M059J (cell line): ENCODE results near the gene FCGBP. TPM values are rescaled to one million over a fixed set of nuclear protein-coding genes. Genes with fewer than 3 reads are reported as not detected.
A peak's percentile ranks its signal among the peaks of the same experiment; 100 is the strongest.

ENCODE experiments used
- DNase-seq: peaks from one replicate; pipeline ENCODE4 v3.0.0-alpha.2; 2012; ENCODE audit warnings: low read depth
- total RNA-seq: library from RNA; depleted of rRNA; stranded (reverse); fragments of >200 nt; shearing (Covaris generic); gene quantifications from 2 replicates; pipeline ENCODE4 v1.2.3, GENCODE V29; 2014

Gene FCGBP
- total RNA-seq, 1 experiment from 2014 or later = 0.15 TPM

- DNase-seq = peak; percentile 13
Measured at GRCh38 chr19:39946532-39946931, 12.1 kb upstream of the FCGBP start.

GRCh38 chr19:39943586-39943985, 9.2 kb upstream of the FCGBP start:
- no peak for DNase-seq

GRCh38 chr19:39942366-39942730, 7.9 kb upstream of the FCGBP start:
- DNase-seq = no peak

GRCh38 chr19:39941615-39942365, 7.4 kb upstream of the FCGBP start:
- DNase-seq = peak; percentile 41

GRCh38 chr19:39941151-39941550, 6.7 kb upstream of the FCGBP start:
- no peak for DNase-seq

- no peak for DNase-seq
Measured at GRCh38 chr19:39940221-39940833, 5.9 kb upstream of the FCGBP start.

- no peak for DNase-seq
Measured at GRCh38 chr19:39939556-39939955, 5.1 kb upstream of the FCGBP start.

- no peak for DNase-seq
Measured at GRCh38 chr19:39937787-39938186, 3.4 kb upstream of the FCGBP start.

GRCh38 chr19:39937094-39937720, 2.8 kb upstream of the FCGBP start:
- DNase-seq = no peak

- DNase-seq = no peak
Measured at GRCh38 chr19:39936622-39937021, 2.2 kb upstream of the FCGBP start.

GRCh38 chr19:39936020-39936419, 1.6 kb upstream of the FCGBP start:
- DNase-seq = no peak

GRCh38 chr19:39935364-39935661, 879 bp upstream of the FCGBP start:
- no peak for DNase-seq

GRCh38 chr19:39929750-39930149, 4.7 kb downstream of the FCGBP start:
- DNase-seq = no peak

GRCh38 chr19:39928357-39928725, 6.1 kb downstream of the FCGBP start:
- DNase-seq = no peak

GRCh38 chr19:39927524-39928356, 6.7 kb downstream of the FCGBP start:
- no peak for DNase-seq

GRCh38 chr19:39927076-39927475, 7.4 kb downstream of the FCGBP start:
- DNase-seq = no peak

- DNase-seq = no peak
Measured at GRCh38 chr19:39926170-39926760, 8.2 kb downstream of the FCGBP start.

GRCh38 chr19:39924952-39925351, 9.5 kb downstream of the FCGBP start:
- DNase-seq = no peak

GRCh38 chr19:39924389-39924788, 10.0 kb downstream of the FCGBP start:
- no peak for DNase-seq

GRCh38 chr19:39923862-39924261, 10.6 kb downstream of the FCGBP start:
- no peak for DNase-seq

- DNase-seq = peak; percentile 23
Measured at GRCh38 chr19:39919976-39920375, 14.5 kb downstream of the FCGBP start.

- no peak for DNase-seq
Measured at GRCh38 chr19:39918183-39918651, 16.2 kb downstream of the FCGBP start.
